Upper lobe of right lung (tissue), 1 donor: ENCODE results near the gene ZNF511. TPM values are rescaled to one million over a fixed set of nuclear protein-coding genes. Genes with fewer than 3 reads are reported as not detected.
"Not testable (repeated sequence)": the region's sequence is repeated elsewhere in the genome, so short reads cannot be mapped to it uniquely, and the experiment has no call there.

Source experiments
- ATAC-seq: fragments of 200-7000 bp; cut with Tn5 transposase; one replicate; pipeline ENCODE4 v1.9.1; 2020; ENCODE audit warnings: mild to moderate bottlenecking, moderate library complexity
- DNase-seq: peaks from one replicate; pipeline ENCODE4 v3.0.0-alpha.2; 2020
- H3K27ac ChIP-seq: fragments of 200-600 bp; one replicate; pipeline ENCODE4 v1.8.0; 2022
- H3K27me3 ChIP-seq: fragments of 200-600 bp; one replicate; pipeline ENCODE4 v1.8.0; 2022; ENCODE audit warnings: mild to moderate bottlenecking
- H3K36me3 ChIP-seq: fragments of 200-600 bp; one replicate; pipeline ENCODE4 v1.8.0; 2022
- H3K4me1 ChIP-seq: fragments of 200-600 bp; one replicate; pipeline ENCODE4 v1.8.0; 2022
- H3K4me3 ChIP-seq: fragments of 200-600 bp; one replicate; pipeline ENCODE4 v1.8.0; 2022; ENCODE audit warnings: mild to moderate bottlenecking
- H3K9me3 ChIP-seq: fragments of 200-600 bp; one replicate; pipeline ENCODE4 v1.8.0; 2022
- intact Hi-C: fragments of 100-400 bp; cut with DNase I; formaldehyde crosslinking; loops from one replicate; pipeline ENCODE4 v1.11.0; 2022
- total RNA-seq: library from RNA; stranded (reverse); fragmentation: NEBNext Ultra II Directional; extraction: Animal tissue kit (Norgen Biotek cat#: 25700); gene quantifications from one replicate; pipeline ENCODE4 v1.2.1, GENCODE V29; 2021
- TF ChIP-seq, protein P1 (sequence below): fragments of 200-600 bp; IDR thresholded peaks from one replicate; pipeline ENCODE4 v1.8.0; 2022; ENCODE audit warnings: antibody characterized with exemption
- donor health status: DM: no; HTN: yes; CAD: no; lungs with severe emphysema.

ZNF511 gene
- total RNA-seq, 1 donor from 2014 or later: 42.8 TPM

DNA sequence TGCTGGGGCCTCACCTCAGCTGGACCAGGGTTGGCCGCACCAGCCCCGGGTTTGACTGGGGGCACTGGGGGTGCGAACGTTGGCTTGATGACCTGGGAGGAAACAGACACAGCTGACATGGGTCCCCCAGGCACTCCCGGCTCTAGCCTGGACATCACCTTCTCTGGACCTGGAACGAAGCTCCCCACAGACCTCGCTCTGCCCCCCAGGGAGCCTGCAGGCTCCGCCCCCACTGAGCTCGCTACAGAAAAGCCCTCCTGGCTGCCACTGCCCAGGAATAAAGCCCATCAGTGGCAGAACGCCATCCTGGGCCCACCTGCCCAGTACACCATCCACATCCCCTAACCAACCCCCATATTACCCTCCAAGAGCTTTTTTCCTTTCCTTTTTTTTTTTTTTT is 45.0 kb upstream of the ZNF511 start:
- no peaks in the 10 kb centered on the region for H3K9me3 ChIP-seq
- DNase-seq: no peak
- no peak for ATAC-seq
- TF ChIP-seq, protein P1, sequence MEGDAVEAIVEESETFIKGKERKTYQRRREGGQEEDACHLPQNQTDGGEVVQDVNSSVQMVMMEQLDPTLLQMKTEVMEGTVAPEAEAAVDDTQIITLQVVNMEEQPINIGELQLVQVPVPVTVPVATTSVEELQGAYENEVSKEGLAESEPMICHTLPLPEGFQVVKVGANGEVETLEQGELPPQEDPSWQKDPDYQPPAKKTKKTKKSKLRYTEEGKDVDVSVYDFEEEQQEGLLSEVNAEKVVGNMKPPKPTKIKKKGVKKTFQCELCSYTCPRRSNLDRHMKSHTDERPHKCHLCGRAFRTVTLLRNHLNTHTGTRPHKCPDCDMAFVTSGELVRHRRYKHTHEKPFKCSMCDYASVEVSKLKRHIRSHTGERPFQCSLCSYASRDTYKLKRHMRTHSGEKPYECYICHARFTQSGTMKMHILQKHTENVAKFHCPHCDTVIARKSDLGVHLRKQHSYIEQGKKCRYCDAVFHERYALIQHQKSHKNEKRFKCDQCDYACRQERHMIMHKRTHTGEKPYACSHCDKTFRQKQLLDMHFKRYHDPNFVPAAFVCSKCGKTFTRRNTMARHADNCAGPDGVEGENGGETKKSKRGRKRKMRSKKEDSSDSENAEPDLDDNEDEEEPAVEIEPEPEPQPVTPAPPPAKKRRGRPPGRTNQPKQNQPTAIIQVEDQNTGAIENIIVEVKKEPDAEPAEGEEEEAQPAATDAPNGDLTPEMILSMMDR: no peak
- no peak overlapping the region for H3K27ac ChIP-seq
- H3K4me1 ChIP-seq: peaks cover 36% of the 10 kb centered on the region
- H3K36me3 ChIP-seq: no peaks in the 10 kb centered on the region
- no peaks in the 10 kb centered on the region for H3K27me3 ChIP-seq
- no peak overlapping the region for H3K4me3 ChIP-seq
- intact Hi-C loops: no loop called here

DNA sequence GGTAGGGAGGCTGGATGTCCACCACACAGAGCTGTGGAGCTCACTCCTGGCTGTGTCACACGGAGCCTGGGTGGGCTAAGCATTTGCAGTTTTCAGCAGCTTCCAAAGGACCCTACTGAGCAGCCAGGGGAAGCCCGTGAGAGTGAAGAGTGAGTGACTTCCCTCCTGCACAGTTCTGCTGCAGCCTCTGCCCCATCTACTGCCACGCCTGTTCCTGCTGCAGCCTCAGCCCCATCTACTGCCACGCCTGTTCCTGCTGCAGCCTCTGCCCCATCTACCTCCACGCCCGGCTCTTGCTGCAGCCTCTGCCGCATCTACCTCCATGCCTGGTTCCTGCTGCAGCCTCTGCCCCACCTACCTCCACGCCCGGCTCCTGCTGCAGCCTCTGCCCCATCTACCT is 44.3 kb upstream of the ZNF511 start:
- Histone ChIP-seq H3K36me3 (no peaks in the 10 kb centered on the region), H3K9me3 (no peaks in the 10 kb centered on the region), H3K4me1 (peaks cover 28% of the 10 kb centered on the region), H3K27me3 (no peaks in the 10 kb centered on the region), H3K27ac (peak overlapping the region; percentile 24), H3K4me3 (no peak overlapping the region)
- TF ChIP-seq, protein P1: no peak
- ATAC-seq (no peak), DNase-seq (no peak)
- intact Hi-C loops: no loop called here

DNA sequence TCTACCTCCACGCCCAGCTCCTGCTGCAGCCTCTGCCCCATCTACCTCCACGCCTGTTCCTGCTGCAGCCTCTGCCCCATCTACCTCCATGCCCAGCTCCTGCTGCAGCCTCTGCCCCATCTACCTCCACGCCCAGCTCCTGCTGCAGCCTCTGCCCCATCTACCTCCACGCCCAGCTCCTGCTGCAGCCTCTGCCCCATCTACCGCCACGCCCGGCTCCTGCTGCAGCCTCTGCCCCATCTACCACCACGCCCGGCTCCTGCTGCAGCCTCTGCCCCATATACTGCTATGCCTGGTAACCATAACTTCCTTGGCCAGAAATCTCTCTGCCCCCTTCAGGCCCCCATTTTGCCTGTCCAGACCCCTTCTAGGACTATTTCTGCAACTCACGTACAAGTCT is 43.7 kb upstream of the ZNF511 start:
- H3K4me1 ChIP-seq: peaks cover 22% of the 10 kb centered on the region
- ATAC-seq, H3K9me3 ChIP-seq, H3K36me3 ChIP-seq, H3K27me3 ChIP-seq, DNase-seq, H3K4me3 ChIP-seq, H3K27ac ChIP-seq, intact Hi-C loops: not testable (repeated sequence)

DNA sequence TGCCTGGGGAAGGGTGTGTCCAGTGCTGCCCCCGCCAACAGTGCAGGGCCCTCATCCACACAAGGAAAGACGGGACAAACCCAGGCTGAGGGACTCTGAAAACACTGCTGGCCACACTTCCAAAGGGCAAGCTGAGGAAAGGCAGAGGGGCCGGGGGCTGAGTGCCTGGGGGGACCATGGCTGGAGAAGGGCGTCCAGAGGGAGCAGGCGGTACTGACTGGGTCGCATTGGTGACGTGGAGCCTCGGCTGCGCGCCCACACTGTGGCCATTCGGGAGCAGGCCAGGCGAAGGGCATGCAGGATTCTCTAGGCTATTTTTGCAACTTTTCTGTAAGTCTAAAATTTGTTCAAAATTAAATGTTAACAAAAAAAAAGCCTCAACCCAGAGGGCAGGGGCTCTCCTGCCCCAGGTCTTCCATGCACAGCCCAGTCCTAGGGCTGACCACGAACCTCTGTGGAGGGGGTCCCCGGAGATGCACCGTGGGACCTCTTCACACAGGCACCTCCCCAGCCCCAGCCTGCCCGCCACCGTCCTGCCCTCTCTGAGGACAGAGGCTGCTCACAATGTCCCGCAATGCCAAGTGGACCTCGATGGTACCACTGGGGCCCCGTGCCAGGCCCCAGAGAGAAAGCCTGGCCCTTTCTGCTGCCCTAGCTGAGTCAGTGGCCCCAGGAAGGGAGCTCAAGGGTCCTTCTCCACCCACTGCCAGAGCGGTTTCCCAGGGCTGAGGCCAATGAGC is 42.5 kb upstream of the ZNF511 start:
- DNase-seq: no peak
- ATAC-seq: no peak
- intact Hi-C loops: no loop called here
- Histone ChIP-seq H3K9me3 (no peaks in the 10 kb centered on the region), H3K36me3 (no peaks in the 10 kb centered on the region), H3K27ac (no peak overlapping the region), H3K4me1 (peaks cover 13% of the 10 kb centered on the region), H3K4me3 (no peak overlapping the region), H3K27me3 (no peaks in the 10 kb centered on the region)
- TF ChIP-seq, protein P1: no peak

DNA sequence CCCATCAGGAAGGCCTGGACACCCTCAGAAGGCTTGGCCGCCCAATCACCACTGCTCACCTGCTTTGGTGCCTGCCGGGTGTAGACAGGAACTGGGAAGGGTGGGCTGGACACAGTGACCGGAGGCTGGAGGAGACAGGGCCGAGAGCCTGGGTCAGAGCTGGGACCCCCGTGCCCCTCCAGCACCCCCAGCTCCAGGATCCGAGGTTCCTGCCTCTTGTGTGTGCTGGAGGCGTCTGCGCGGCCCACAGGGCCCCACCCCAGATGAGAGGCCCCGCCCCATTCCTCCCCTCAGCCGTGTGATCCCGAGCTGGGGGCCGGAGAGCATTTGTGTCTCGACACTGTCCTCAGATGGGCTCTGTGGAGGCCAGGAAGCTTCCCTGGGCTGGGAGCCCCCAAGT is 41.4 kb upstream of the ZNF511 start:
- DNase-seq (no peak), ATAC-seq (no peak)
- Histone ChIP-seq H3K4me1 (peaks cover 10% of the 10 kb centered on the region), H3K4me3 (no peak overlapping the region), H3K27ac (no peak overlapping the region), H3K27me3 (no peaks in the 10 kb centered on the region), H3K9me3 (no peaks in the 10 kb centered on the region), H3K36me3 (no peaks in the 10 kb centered on the region)
- TF ChIP-seq, protein P1: no peak
- intact Hi-C loops: no loop called here

DNA sequence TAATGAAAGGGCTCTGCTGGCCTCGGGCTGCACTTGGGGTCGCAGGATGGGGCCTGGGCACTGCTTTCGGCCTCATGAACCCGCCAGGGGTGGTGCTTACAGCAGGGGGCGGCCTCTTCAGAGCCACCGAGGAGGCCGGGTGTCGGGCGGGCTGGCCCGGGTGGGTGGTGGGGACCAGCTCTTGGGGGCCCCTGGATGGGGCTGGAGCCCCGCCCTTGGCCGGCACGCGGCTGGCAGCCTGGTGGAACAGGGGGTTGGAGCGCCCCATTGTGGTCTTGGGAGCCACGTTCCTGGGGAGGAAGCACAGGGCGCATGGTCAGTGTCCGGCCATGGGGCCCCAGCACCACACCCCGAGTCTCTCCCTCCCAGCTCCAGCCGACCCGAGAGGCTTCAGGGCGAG is 40.9 kb upstream of the ZNF511 start:
- no peaks in the 10 kb centered on the region for H3K9me3 ChIP-seq
- peaks cover 5% of the 10 kb centered on the region for H3K4me1 ChIP-seq
- intact Hi-C loops: no loop called here
- no peak overlapping the region for H3K4me3 ChIP-seq
- H3K27me3 ChIP-seq: no peaks in the 10 kb centered on the region
- TF ChIP-seq, protein P1: no peak
- ATAC-seq: no peak
- no peaks in the 10 kb centered on the region for H3K36me3 ChIP-seq
- no peak overlapping the region for H3K27ac ChIP-seq
- no peak for DNase-seq
